SKM-1 treated with dmso at 0.1 percent for 144 hours (cell line): ENCODE data around the gene BDH1.
A peak's percentile ranks its signal among the peaks of the same experiment; 100 is the strongest.

Experiments
- DNase-seq: peaks from one replicate; lab custom pipeline; 2025; ENCODE audit not compliant: unreplicated experiment; lab: John Stamatoyannopoulos, UW

BDH1 gene

GRCh38 chr3:197549261-197549885 is 6.4 kb downstream of the BDH1 start:
- DNase-seq, result no peak

DNA sequence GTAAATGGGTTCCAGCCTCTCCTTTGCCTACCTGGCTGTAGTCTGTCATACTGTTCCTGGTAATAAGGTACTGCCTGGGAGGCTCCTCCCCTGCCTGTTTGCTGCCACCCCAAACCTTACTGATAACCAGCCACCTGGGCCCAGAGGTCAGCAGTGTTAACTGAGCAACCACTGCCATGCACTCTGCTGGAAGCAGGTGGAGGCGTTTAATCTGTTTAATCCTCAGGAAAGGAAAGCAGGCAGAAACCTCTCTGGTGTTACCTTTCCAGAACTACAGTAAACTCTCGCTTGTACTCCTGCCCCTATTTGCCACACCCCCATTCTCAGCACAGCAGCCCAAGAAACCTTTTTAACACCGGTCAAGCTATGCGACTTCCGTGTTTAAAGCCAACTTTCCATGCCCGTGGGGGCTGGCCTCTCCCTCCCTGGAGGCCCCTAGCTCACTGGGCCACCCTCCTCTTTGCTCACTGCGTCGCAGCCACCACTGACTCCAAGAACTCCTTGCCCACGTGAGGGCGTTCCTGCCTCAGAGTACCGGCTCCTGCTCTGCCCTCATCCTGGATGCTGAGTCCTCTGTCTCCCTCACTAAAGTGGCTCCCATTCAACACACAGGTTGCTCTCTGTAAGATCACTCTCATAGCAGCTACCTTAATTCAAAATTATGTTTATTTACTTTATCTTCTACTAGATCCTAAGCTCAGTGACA is 8.3 kb downstream of the BDH1 start:
- DNase-seq, result no peak

GRCh38 chr3:197546307-197547085 is 9.3 kb downstream of the BDH1 start:
- DNase-seq, result no peak

- DNase-seq, result peak; percentile 2
Measured at GRCh38 chr3:197545571-197545970, 10.2 kb downstream of the BDH1 start.

- no peak for DNase-seq
Measured at GRCh38 chr3:197545101-197545500, 10.7 kb downstream of the BDH1 start.

- DNase-seq, result no peak
Measured at GRCh38 chr3:197542741-197543454, 12.9 kb downstream of the BDH1 start.

DNA sequence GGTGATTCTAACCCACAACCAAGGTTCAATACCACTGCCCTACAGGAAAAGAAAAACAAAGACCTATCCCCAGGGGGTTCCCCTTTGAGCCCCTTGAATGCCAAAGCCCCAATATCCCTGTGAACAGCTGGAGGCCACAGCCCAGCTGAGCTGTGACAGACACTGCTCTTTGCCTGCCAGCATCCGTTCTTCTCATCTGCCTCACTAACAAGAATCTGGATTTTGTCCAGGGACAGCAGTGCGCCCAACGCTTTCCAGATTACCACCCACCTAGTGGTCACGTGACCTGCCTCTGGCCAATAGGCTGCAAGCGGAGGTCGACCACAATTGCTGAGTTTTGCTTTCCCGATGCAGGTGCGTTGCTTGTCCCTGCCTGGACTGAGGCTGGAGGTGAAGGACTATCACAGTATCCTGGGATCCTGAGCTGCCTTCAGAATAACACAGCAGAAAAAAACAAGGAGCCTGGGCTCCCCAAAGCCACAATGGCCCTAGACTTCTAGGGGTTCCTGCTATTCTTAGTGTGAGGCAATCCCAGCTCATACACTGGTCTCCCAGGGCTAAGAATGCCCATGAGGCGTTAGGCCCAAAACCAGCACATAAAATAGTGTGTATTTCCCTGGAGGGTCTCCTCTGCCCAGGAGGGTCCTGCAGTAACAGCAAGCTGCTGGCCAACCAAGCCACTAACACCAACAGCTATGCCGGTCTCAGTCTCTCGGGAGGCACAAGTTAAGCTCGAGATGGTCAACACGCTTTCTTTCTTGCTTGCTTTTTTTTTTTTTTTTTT is 13.8 kb downstream of the BDH1 start:
- DNase-seq, result no peak

DNA sequence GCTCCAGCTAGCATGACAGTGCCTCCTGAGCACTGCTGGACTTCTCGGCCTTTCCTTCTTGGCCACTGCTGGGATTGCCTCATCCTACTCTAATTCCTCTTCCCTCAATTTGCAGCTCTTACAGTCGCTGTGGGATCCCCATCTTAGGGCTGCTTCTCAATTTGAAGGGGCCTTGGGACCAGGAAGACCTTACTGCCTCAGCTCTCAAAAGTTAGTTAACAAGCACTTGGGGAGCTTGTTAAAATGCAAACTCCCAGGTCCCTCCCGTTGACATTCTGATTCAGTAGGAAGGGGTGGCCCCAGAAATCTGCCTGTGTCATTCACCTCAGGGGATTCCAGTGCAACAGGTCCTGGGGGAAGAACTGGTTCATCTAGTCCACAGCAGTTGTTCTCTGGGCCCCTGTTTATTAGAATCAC is 14.8 kb downstream of the BDH1 start:
- no peak for DNase-seq

DNA sequence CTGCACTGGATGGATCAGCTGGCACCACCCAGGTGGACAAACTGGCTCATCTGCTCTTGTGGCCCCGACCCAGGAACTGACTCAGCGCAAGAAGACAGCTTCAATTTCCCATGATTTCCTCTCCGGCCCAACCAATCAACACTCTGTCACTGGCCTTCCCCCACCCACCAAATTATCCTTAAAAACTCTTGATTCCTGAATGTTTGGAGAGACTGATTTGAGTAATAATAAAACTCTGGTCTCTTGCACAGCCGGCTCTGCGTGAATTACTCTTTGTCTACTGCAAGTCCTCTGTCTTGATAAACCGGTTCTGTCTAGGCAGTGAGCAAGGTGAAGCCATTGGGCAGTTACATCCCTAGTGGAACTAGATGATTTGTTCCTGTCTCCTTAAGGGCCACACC is 16.1 kb downstream of the BDH1 start:
- no peak for DNase-seq

- DNase-seq, result no peak
Measured at GRCh38 chr3:197533927-197534725, 21.6 kb downstream of the BDH1 start.

- DNase-seq, result no peak
Measured at GRCh38 chr3:197533396-197533795, 22.4 kb downstream of the BDH1 start.

DNA sequence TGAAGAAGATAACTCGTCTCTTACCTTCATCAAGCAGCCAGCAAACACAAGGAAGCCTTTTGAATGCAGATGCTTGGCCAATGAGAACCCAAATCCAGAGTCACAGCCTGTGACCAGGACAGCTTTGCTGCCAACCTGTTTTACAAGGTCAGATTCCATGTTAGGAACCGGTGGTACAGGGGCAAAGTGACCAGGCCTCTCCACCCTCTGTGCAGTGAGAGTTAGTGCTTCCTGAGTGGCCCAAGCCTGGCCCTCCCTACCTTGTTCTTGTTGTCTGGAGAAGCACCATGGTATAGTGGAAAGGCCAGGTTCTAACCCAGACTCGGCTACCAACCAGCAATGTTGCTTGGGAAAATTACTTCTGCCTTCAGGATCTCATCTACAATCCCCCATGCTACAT is 23.4 kb downstream of the BDH1 start:
- DNase-seq, result no peak

DNA sequence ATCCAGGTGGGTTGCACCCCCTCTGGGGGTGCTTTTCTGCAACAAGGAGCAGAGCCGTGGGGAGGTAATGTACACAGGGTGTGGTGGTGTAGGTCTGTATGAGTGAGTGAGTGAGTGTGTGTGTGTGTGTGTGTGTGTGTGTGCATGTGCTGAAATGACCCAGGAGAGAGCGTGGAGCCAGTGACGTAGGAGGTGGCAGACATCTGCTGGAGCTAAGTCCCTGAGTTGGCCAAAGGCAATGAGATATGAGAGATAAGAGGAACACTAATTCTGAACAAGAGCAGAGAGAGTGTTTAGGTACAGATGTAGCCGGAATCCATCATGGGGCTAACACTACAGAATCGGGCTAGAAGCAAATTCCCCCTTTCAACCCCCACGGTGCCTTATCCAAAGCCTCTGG is 27.6 kb downstream of the BDH1 start:
- DNase-seq, result no peak

GRCh38 chr3:197527569-197527968 is 28.2 kb downstream of the BDH1 start:
- no peak for DNase-seq

DNA sequence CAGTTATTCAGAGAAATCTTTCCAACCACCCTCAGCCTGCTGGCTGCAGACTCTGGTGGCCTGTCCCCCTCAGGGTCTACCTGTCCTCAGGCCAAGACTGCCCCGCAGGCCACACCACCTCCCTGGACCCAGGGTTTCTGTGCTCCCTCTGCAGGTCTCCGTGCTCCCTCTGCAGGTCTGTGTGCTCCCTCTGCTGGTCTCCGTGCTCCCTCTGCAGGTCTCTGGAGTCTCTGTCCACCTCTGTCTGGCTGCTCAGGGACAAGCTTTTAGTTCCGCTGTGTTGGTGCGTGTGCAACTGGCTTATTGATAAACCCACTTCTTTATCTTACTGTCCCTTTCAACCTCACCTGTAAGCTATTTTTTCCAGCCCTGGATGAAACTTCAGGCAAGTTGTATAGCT is 30.1 kb downstream of the BDH1 start:
- no peak for DNase-seq

DNA sequence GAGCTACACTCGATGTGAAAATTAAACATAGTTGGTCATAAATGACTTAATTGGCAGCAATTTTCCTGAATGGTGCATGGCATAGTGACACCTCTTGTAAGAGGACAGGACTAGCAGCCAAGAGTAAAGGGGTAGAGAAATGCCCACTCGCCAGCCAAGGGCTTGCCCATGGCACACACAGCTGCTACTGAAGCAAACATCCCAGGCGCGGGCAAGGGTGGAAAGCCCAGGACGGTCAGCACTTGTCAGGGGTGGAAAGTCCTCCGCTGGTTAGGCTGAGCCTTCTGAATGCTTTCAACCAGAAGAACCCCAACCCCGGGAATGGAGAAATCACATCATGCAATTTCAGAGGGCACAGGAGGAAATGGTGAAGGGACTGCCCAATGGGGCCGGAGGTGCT is 31.6 kb downstream of the BDH1 start:
- no peak for DNase-seq

GRCh38 chr3:197523526-197523925 is 32.2 kb downstream of the BDH1 start:
- no peak for DNase-seq

- DNase-seq, result no peak
Measured at GRCh38 chr3:197522881-197523441, 32.8 kb downstream of the BDH1 start.

- DNase-seq, result no peak
Measured at GRCh38 chr3:197522183-197522715, 33.5 kb downstream of the BDH1 start.
